Endothelial cell of umbilical vein (primary cell): ENCODE results near the gene FRMD5. TPM values are rescaled to one million over a fixed set of nuclear protein-coding genes. Genes with fewer than 3 reads are reported as not detected.

Source experiments
- BruUV-seq: library from RNA; stranded (reverse); fragments of 400-500 nt; replicated peaks from 2 replicates; lab custom pipeline; 2021; lab: Mats Ljungman, UMichigan
- CTCF ChIA-PET: fragments of 300-600, 350-600 bp; sonication (Branson Sonifier 250); formaldehyde crosslinking; loops from one replicate; lab custom pipeline; 2021; ENCODE audit warnings: antibody characterized with exemption, inconsistent platforms; lab: Charles Lee
- POLR2A ChIA-PET: fragments of 300-600, 350-600 bp; sonication (Branson Sonifier 250); formaldehyde crosslinking; loops from one replicate; lab custom pipeline; 2021; ENCODE audit warnings: antibody characterized with exemption, inconsistent platforms; lab: Charles Lee
- DNase-seq: peaks from one replicate; pipeline ENCODE4 v3.0.0-alpha.2; 2011; ENCODE audit warnings: low read depth, low spot score
- FAIRE-seq: peaks from 2 replicates; lab custom pipeline; 2011; peaks lifted over from hg19 to GRCh38; lab: Jason Lieb, UNC
- H2AFZ ChIP-seq: 2 replicates; pipeline ENCODE4 v1.6.0; 2012; ENCODE audit warnings: low read depth, low read length, control low read depth, inconsistent platforms
- H3K27ac ChIP-seq: 2 replicates; pipeline ENCODE4 v1.5.1; 2011; ENCODE audit warnings: low read depth, mild to moderate bottlenecking, control low read depth, low read length, moderate library complexity; ENCODE audit not compliant: insufficient read depth
- H3K27me3 ChIP-seq, 2 experiments: 2 replicates each; pipeline versions ENCODE4 v1.6.0 to v1.6.1; 2011; ENCODE audit warnings: low read length in 2 of 2, mixed read lengths in 1 of 2; ENCODE audit not compliant: control insufficient read depth in 2 of 2, insufficient read depth in 2 of 2
- H3K36me3 ChIP-seq, 2 experiments: 2 replicates in 1 of 2; 3 replicates in 1 of 2; pipeline ENCODE4 v1.5.1; 2011; ENCODE audit warnings: low read length in 2 of 2, mild to moderate bottlenecking in 1 of 2, moderate library complexity in 1 of 2; ENCODE audit not compliant: control insufficient read depth in 2 of 2, insufficient read depth in 2 of 2; ENCODE audit errors: extremely low read depth in 1 of 2
- H3K4me1 ChIP-seq: 3 replicates; pipeline ENCODE4 v1.5.1; 2011; ENCODE audit warnings: mild to moderate bottlenecking, low read length; ENCODE audit not compliant: control insufficient read depth, insufficient read depth; ENCODE audit errors: extremely low read depth
- H3K4me2 ChIP-seq: 2 replicates; pipeline ENCODE4 v1.6.1; 2011; ENCODE audit warnings: low read length, control low read depth, mixed read lengths; ENCODE audit not compliant: insufficient read depth
- H3K4me3 ChIP-seq, 3 experiments: fragments of 200-600 bp in 1 of 3; sonication (generic), shearing (Covaris generic) in 1 of 3; replicated peaks in 1 of 3; 2 replicates each; pipeline ENCODE4 v1.5.1; 2011 to 2016; ENCODE audit warnings: control low read depth in 3 of 3, low read length in 3 of 3, mild to moderate bottlenecking in 2 of 3, inconsistent platforms in 1 of 3, low read depth in 1 of 3, moderate library complexity in 1 of 3; ENCODE audit not compliant: insufficient read depth in 1 of 3
- H3K79me2 ChIP-seq: 2 replicates; pipeline ENCODE4 v1.6.0; 2012; ENCODE audit warnings: low read length, inconsistent platforms; ENCODE audit not compliant: control insufficient read depth, insufficient read depth
- H3K9ac ChIP-seq: replicated peaks from 2 replicates; pipeline ENCODE3; 2011; ENCODE audit warnings: low read length, control low read depth; ENCODE audit not compliant: insufficient read depth; ENCODE audit errors: extremely low read depth
- H3K9me1 ChIP-seq: replicated peaks from 3 replicates; pipeline ENCODE4 v1.6.0; 2011; ENCODE audit warnings: mild to moderate bottlenecking, low read length; ENCODE audit not compliant: control insufficient read depth, insufficient read depth; ENCODE audit errors: extremely low read depth
- H3K9me3 ChIP-seq: replicated peaks from 2 replicates; pipeline ENCODE4 v1.5.1; 2012; ENCODE audit warnings: low read length, inconsistent platforms; ENCODE audit not compliant: control insufficient read depth, insufficient read depth
- H4K20me1 ChIP-seq: replicated peaks from 2 replicates; pipeline ENCODE3; 2011; ENCODE audit warnings: mild to moderate bottlenecking, low read length; ENCODE audit not compliant: control insufficient read depth, insufficient read depth; ENCODE audit errors: extremely low read depth
- CTCF ChIP-seq, 2 donors: IDR thresholded peaks; 1 replicate in 1 of 2; 2 replicates in 1 of 2; pipeline ENCODE4 v1.5.1; 2011; ENCODE audit warnings: low read length in 2 of 2, mild to moderate bottlenecking in 2 of 2, moderate library complexity in 2 of 2, control low read depth in 1 of 2, inconsistent platforms in 1 of 2, low read depth in 1 of 2; ENCODE audit not compliant: insufficient read depth in 1 of 2; ENCODE audit errors: extremely low read depth in 1 of 2
- EZH2 ChIP-seq: IDR thresholded peaks from 2 replicates; pipeline ENCODE4 v1.6.1; 2012; ENCODE audit warnings: borderline replicate concordance, low read depth, mild to moderate bottlenecking, moderate library complexity, low read length, inconsistent platforms; ENCODE audit not compliant: severe bottlenecking
- FOS ChIP-seq: IDR thresholded peaks from 2 replicates; pipeline ENCODE4 v1.6.1; 2011; ENCODE audit warnings: mild to moderate bottlenecking, low read length, moderate library complexity, borderline replicate concordance; ENCODE audit not compliant: insufficient read depth
- GATA2 ChIP-seq: IDR thresholded peaks from 2 replicates; pipeline ENCODE4 v1.7.0; 2011; ENCODE audit warnings: low read depth, mild to moderate bottlenecking, moderate library complexity, mixed read lengths, low read length; ENCODE audit not compliant: insufficient read length, insufficient read depth
- JUN ChIP-seq: IDR thresholded peaks from 2 replicates; pipeline ENCODE4 v1.6.1; 2011; ENCODE audit warnings: borderline replicate concordance, low read depth; ENCODE audit not compliant: insufficient read length, insufficient read depth
- MAX ChIP-seq: IDR thresholded peaks from 2 replicates; pipeline ENCODE4 v1.6.1; 2011; ENCODE audit not compliant: insufficient read depth, insufficient read length
- MYC ChIP-seq: IDR thresholded peaks from one replicate; pipeline ENCODE4 v1.6.1; 2011; ENCODE audit warnings: mild to moderate bottlenecking, low read depth, low read length
- POLR2A ChIP-seq: IDR thresholded peaks from 2 replicates; pipeline ENCODE4 v1.6.1; 2012; ENCODE audit warnings: low read depth, mild to moderate bottlenecking, control low read depth, low read length
- POLR2AphosphoS5 ChIP-seq: IDR thresholded peaks from 2 replicates; pipeline ENCODE4 v1.6.1; 2012; ENCODE audit warnings: low read depth, mild to moderate bottlenecking, control low read depth, low read length, moderate library complexity; ENCODE audit not compliant: insufficient read depth
- dilution Hi-C: fragments of 300-500 bp; cut with MboI; formaldehyde crosslinking; loops from one replicate; pipeline ENCODE4 v1.15.0; 2019; ENCODE audit warnings: low sequenced_read_pairs; ENCODE audit not compliant: extremely low pct_ligation_motif_present
- intact Hi-C: fragments of 100-400 bp; cut with micrococcal nuclease; formaldehyde crosslinking; loops from one replicate; pipeline ENCODE4 v1.10.0; 2022
- polyA plus RNA-seq, 4 experiments: library from polyadenylated mRNA; depleted of rRNA in 3 of 4; stranded (reverse) in 3 of 4; unstranded in 1 of 4; fragments of >200 nt; gene quantifications; 2 replicates each; pipeline versions ENCODE4 v1.2.1 to v1.2.3, GENCODE V29; 2011 to 2012; ENCODE audit warnings: missing spikeins in 1 of 4
- total RNA-seq: library from RNA; stranded (reverse); gene quantifications from 2 replicates; pipeline ENCODE4 v1.2.3, GENCODE V29; 2021

Gene FRMD5
- total and polyA plus RNA-seq, 2 donors (not counting 3 experiments of a cell fraction or from before 2014, with no cell fraction given): 16.7 to 20.2 TPM

- H2AFZ ChIP-seq: no peak overlapping the region
- dilution Hi-C loops (no loop called here), intact Hi-C loops (no loop called here)
- no peaks in the 10 kb centered on the region for H3K79me2 ChIP-seq
- no peaks in the 10 kb centered on the region for H3K9me1 ChIP-seq
- peaks cover 0 to 2% of the 10 kb centered on the region in 2 experiments for H3K36me3 ChIP-seq
- POLR2A ChIA-PET: no interaction called here
- H3K4me3 ChIP-seq: no peak overlapping the region
- CTCF ChIA-PET: interaction anchor here (4.3 kb wide), 1 partner anchor 618 kb away, joined by 23 read pairs; no protein-coding TSS in a partner anchor
- H3K27me3 ChIP-seq: no peaks in the 10 kb centered on the region
- TF ChIP-seq MAX (no peak), JUN (no peak), POLR2AphosphoS5 (no peak), MYC (no peak), EZH2 (no peak), POLR2A (no peak), CTCF (IDR thresholded peaks at IDR 0.05; ENCODE audit: extremely low read depth in 1 of 2, insufficient read depth in 1 of 2, low read depth in 1 of 2, low read length in 2 of 2) (no peak), GATA2 (no peak), FOS (no peak)
- no peaks in the 10 kb centered on the region for H4K20me1 ChIP-seq
- H3K4me2 ChIP-seq: no peak overlapping the region
- FAIRE-seq (no peak), DNase-seq (no peak)
- no peak overlapping the region for H3K9ac ChIP-seq
- no peak overlapping the region for H3K27ac ChIP-seq
- no peaks in the 10 kb centered on the region for H3K9me3 ChIP-seq
- no TSS peak for BruUV-seq
- no peaks in the 10 kb centered on the region for H3K4me1 ChIP-seq
These were observed 311.5 kb downstream of the FRMD5 start for GRCh38 chr15:43883571-43883970.
